HS-5 (cell line): ENCODE results near the gene CDH13.

Experiments
- DNase-seq: peaks from one replicate; pipeline ENCODE4 v3.0.0-alpha.2; 2012; ENCODE audit warnings: low read depth

The CDH13 gene

DNA sequence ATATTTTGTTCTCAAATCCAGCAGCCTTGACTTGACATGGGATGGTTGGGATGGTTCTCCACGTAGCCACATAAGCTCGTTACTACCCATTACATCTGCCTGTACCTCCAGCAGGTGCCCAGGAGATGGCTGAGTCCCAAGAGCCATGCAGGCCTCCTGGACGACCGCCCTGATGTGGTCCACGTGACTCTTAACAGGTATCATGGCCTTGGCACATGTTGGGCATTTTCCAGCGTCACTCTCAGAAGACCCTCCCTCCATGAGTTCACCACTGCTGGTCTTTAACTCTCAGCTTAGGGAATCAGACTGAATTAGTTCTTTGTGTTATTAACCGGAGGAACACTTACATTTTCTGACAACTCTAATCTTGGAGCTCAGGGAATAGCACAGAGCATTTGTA lies 161.5 kb downstream of the CDH13 start:
- DNase-seq = no peak

DNA sequence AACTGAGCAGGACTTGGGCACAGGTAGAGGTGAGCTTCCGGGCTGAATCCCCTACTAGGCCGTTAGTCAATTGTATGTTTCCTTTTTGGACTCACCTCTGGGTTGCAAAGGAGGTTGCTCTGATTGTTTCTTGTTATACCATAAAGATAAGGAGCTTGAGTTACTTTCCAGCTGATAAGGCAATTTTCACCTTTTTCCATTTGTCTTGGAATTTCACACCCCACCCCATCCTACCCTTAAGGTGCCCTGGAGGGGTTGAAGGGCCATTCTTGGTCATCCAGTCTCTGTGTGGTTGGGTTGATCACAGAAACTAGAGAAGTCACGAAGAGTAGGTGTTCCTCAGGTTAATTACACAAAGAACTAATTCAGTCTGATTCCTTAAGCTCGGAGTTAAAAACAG lies 162.2 kb downstream of the CDH13 start:
- no peak for DNase-seq

DNA sequence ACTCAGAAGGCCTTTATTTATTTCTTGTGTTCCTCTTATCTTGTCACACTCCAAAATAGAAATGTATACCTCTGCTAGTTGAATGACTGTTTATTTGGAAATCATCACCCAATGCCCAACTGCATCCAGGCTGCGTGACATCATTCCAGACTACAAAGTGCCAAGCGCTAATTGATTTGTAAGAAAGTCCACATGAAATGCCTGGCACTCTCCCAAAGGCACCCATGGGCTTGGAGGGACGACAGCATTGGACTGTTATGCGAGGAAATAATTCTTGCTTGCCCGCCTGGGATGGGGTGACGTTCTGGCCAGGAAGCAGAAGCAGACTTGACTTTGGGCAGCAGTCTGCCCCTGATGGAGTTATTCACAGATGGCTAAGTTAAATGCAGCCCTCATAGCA lies 165.9 kb downstream of the CDH13 start:
- no peak for DNase-seq

DNA sequence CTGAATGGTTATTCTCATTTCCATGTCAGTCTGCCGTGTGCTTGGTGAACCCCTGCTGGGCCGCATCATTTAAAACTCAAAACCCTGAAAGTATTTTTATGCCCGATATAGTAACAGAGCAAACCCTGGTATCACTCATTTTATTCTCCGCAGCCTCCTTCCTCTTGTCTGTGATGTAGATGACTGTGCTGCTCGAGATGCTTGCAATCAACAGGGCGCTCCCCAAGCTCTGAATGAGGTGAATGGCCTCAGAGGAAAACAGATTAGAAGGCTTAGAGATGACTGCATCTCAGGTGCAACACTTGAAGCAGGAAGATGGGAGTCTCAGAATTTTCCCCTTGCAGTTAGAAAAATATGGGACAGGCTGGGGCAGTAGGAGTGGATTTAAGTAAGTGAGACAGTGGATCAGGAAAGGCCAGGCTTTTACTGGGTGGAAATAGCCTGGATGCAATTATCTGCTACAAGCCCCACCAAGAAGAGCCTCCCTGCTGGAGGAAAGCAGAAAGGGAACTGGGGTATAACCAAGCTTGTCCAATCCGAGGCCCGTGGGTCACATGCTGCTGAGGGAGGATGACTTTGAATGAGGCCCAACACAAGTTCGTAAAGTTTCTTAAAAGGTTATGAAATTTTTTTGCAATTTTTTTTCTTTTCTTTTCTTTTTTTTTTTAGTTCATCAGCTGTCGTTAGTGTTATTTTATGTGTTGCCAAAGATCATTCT lies 166.9 kb downstream of the CDH13 start:
- DNase-seq = no peak

GRCh38 chr16:82796047-82796446 lies 169.3 kb downstream of the CDH13 start:
- DNase-seq = no peak

- no peak for DNase-seq
These were observed 174.6 kb downstream of the CDH13 start for GRCh38 chr16:82801361-82801760.

DNA sequence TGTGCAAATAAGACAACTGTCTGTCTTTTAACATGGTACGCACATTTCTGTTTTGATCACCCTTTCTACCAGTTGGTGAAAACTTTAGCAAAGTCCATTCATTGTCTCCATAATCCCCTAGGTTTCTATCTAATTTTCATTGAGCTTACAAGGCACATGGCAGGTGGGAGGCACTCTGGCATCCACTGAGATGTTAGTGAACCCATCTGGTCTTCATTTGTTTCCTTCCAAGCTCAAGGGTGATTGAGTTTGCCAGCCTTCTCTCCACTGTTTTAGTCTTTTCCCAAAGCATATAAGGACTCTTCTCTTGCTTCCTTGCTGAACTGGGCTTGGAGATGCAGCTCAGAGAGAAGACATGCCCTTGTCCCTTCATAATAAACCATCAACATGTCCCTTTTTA lies 179.1 kb downstream of the CDH13 start:
- no peak for DNase-seq

GRCh38 chr16:82807311-82807710 lies 180.5 kb downstream of the CDH13 start:
- DNase-seq = no peak

DNA sequence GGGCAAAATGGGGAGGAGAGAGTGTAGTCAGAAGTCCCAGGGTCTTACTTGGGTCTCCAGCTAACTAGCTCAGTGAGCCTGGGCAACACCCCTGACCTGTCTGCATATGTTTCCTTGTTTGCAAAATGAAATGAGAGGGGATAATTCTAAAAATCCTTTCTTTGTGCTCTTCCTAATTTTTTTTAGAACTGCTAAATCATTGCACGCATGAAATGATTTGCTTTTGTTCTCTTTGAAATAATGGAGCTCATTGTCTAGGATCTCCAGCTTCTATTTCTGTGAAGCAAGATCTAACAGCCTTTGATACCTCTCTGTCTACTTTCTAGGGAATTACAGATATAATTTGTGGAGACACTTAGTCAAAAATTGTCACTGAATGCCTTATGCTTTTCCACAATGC lies 181.3 kb downstream of the CDH13 start:
- no peak for DNase-seq

GRCh38 chr16:82810077-82810476 lies 183.3 kb downstream of the CDH13 start:
- no peak for DNase-seq

DNA sequence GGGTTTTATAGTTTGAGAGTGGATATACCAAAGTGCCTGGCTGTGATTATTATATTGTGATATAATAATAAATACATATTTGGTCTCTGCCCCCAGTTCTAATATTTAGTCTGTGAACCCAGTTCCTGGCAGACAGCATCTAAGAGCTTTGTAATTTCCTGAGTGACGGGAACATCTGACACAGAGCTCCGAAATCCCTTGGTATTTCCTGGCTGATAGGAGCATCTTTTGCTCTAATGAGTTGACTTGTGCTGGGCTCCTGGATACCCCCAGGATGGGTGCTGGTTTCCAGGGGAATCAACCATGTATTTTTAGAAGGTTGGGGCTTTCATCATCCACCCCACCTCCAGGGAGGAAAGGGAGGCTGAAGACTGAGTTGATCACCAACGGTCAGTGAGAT lies 187.3 kb downstream of the CDH13 start:
- DNase-seq = no peak

DNA sequence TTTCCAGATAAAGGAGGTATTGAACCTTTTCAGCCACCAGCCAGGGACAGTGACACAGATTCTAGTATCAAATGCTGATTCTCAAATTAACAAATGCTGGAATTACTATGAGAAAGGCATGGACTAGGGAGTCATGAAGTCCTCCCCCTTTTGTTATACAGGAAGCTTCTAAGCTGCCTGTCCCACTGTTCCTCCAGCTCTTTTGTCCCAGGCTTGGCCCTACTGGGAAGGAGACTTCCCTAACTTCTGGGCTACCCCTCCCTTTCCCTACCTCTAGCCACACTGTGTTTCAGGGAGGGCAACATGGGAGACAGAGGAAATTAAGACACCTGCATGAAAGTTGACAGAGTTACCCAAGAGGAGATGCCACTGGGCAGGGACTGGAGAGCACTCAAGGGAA lies 192.5 kb downstream of the CDH13 start:
- no peak for DNase-seq

GRCh38 chr16:82820855-82821254 lies 194.1 kb downstream of the CDH13 start:
- no peak for DNase-seq

GRCh38 chr16:82824408-82824807 lies 197.6 kb downstream of the CDH13 start:
- no peak for DNase-seq

GRCh38 chr16:82829301-82829700 lies 202.5 kb downstream of the CDH13 start:
- no peak for DNase-seq

DNA sequence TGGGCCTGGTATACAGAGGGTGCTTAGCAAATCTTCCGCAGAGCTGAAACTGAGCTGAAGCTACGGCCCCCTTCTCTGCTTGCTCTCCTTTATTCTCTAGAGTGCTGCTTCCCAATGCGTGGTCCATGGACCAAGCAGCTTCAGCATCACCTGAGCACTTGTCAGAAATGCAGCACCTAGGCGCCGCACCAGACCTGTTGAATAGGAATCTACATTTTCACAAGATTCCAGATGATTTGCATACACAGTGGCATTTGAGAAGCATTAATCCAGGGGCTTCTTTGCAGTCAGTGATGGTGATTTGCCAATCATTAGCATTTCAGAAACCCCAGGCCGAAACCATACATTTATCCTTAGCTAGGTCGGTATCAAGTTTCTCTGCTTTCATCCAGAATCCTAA lies 204.2 kb downstream of the CDH13 start:
- no peak for DNase-seq

DNA sequence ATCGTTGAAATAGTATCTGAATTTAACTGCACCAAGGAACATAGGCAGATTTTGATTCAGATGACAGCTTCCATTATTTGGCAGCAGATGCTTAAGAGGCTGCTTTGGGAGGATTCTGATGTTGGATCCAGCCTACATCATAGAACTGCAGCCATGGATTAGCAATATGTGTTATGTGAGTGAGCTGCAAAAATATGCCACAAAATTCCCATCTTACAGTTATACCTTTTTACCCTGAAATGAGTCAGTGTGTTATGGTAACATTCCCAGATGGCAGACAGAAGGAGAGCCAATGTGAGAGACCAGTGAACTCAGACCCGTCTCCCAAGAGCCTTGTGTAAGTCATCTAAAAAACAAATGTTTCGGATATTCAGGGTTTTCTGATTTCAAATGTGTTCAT lies 206.1 kb downstream of the CDH13 start:
- DNase-seq = peak; percentile 54

GRCh38 chr16:82833378-82833993 lies 206.7 kb downstream of the CDH13 start:
- no peak for DNase-seq

DNA sequence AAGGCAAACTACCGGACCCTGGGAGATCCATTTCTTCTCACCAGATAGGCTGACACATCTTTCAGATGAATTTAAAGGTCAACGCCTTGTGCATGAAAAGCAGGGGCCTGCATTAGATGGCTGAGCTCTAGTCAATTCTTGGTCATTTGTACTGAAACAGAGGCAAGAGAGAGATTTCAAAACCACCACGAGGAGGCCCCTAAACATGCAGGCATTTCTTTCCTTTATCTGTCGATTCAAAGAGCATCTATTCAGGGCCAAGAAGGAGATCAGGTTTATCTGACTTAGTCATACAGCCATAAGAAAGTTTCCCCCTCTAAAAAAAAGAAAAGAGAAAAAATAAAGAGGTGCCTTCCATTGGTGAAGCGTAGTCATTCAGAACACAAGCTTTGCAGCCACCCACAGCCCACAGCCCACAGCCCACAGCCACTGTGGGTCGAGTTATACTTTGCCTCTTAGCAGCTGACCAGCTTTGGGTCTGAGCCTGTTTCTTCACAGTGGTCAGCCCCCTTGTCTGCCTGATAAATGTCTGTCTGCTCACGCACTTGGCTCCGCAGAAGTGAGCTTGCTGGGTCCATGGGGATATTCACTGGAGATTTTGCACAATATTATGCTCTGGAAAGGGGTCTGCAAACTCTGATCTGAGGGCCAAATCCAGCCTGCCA lies 207.5 kb downstream of the CDH13 start:
- DNase-seq = no peak

DNA sequence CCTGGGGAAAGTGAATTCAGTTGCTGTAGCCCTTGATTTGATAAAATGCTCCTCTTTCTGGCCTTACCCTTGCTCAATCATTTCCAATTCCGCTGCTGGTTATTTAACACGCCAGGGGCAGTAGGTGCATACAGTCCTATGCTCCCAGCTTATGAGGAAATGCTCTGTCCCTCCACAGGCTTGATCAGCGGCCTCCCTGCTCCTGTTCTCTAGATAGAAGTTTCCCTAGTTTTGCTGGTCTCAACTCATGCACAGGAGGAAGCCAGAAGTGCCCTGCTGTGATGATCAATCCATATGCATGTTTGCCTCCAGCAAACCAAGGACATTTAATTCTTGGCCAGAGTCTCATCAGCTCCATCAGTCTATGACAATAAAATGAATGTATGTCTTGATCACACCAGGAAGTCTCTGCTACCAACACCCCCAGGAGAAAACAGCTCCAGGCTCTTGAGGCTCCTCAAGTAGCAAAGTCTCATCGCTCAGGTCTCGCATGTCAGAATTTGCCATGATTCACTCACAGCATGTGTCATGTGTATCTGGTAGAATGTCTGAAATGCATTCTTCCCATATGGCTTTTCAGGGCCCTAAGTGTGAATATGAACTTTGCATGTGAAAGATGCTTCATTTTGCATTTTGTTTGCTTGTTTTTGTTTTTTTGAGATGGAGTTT lies 208.9 kb downstream of the CDH13 start:
- DNase-seq = no peak

- no peak for DNase-seq
These were observed 214.3 kb downstream of the CDH13 start for GRCh38 chr16:82841108-82841507.

GRCh38 chr16:82843606-82844271 lies 217.0 kb downstream of the CDH13 start:
- no peak for DNase-seq
